HG02938 (cell line): ENCODE data around the gene ALS2.
"Not testable (repeated sequence)": the region's sequence is repeated elsewhere in the genome, so short reads cannot be mapped to it uniquely, and the experiment has no call there.

Experiments
- ATAC-seq: cut with Tn5 transposase; IDR thresholded peaks from one replicate; pipeline ENCODE4 v1.9.1; 2021; ENCODE audit warnings: mild to moderate bottlenecking, moderate library complexity; ENCODE audit not compliant: unreplicated experiment

ALS2 gene

GRCh38 chr2:201680743-201681142, 100.0 kb downstream of the ALS2 start:
- no peak for ATAC-seq

- no peak for ATAC-seq
These were observed 102.3 kb downstream of the ALS2 start for GRCh38 chr2:201678401-201678800.

- no peak for ATAC-seq
These were observed 105.3 kb downstream of the ALS2 start for GRCh38 chr2:201675454-201675853.

GRCh38 chr2:201674794-201675193, 105.9 kb downstream of the ALS2 start:
- ATAC-seq = no peak

GRCh38 chr2:201674298-201674697, 106.4 kb downstream of the ALS2 start:
- ATAC-seq = no peak

GRCh38 chr2:201673546-201673945, 107.2 kb downstream of the ALS2 start:
- no peak for ATAC-seq

GRCh38 chr2:201671205-201671604, 109.5 kb downstream of the ALS2 start:
- not testable (repeated sequence) for ATAC-seq

GRCh38 chr2:201669865-201670264, 110.9 kb downstream of the ALS2 start:
- ATAC-seq = no peak

GRCh38 chr2:201668402-201668910, 112.3 kb downstream of the ALS2 start:
- ATAC-seq = no peak

GRCh38 chr2:201664334-201664733, 116.4 kb downstream of the ALS2 start:
- no peak for ATAC-seq

- no peak for ATAC-seq
These were observed 119.4 kb downstream of the ALS2 start for GRCh38 chr2:201661366-201661765.

- ATAC-seq = no peak
These were observed 120.3 kb downstream of the ALS2 start for GRCh38 chr2:201660293-201660895.

- ATAC-seq = no peak
These were observed 124.0 kb downstream of the ALS2 start for GRCh38 chr2:201656740-201657139.

- no peak for ATAC-seq
These were observed 124.6 kb downstream of the ALS2 start for GRCh38 chr2:201656102-201656501.

- ATAC-seq = no peak
These were observed 125.9 kb downstream of the ALS2 start for GRCh38 chr2:201654616-201655384.

GRCh38 chr2:201653221-201653620, 127.5 kb downstream of the ALS2 start:
- ATAC-seq = no peak
